G401 (cell line): ENCODE measurements around the gene ADAMTSL3. TPM values are rescaled to one million over a fixed set of nuclear protein-coding genes. Genes with fewer than 3 reads are reported as not detected.

Experiments
- DNase-seq: peaks from one replicate; pipeline ENCODE4 v3.0.0-alpha.2; 2015; ENCODE audit warnings: low spot score
- in situ Hi-C: cut with HindIII; loops from 2 replicates; pipeline ENCODE4 v1.10.0; 2016; ENCODE audit warnings: low sequenced_read_pairs, mixed read lengths
- total RNA-seq: library from RNA; depleted of rRNA; stranded (reverse); fragments of >200 nt; shearing (Covaris generic); gene quantifications from 2 replicates; pipeline ENCODE4 v1.2.3, GENCODE V29; 2014

The ADAMTSL3 gene
- total RNA-seq, 1 experiment from 2014 or later = 0.10 TPM

DNA sequence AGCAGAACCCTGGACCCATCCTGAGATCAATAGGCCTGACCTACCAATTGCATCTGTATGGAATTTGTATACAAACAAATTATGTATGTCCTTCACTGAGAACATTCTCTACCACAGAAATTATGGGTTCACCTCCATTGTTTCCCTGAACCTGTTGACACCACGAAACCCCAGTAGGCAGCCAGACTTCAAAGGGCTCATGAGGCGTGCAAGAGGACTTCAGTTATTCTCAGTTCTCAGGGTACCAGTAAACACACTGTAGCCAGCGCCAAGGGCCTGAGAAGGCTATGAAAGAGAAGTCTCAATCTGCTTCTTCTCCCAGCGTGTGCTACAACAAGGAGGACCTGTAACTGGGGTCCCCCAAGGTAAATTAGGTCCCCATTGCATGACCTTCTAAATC, 326.7 kb downstream of the ADAMTSL3 start:
- in situ Hi-C loops = no loop called here
- DNase-seq = no peak

DNA sequence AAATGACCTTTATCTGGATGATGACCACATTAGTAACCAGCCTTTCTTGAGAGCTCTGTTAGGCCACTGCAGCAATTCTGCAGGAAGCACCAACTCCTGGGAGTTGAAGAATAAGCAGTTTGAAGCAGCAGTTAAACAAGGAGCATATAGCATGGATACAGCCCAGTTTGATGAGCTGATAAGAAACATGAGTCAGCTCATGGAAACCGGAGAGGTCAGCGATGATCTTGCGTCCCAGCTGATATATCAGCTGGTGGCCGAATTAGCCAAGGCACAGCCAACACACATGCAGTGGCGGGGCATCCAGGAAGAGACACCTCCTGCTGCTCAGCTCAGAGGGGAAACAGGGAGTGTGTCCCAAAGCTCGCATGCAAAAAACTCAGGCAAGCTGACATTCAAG, 328.8 kb downstream of the ADAMTSL3 start:
- no peak for DNase-seq
- in situ Hi-C loops = no loop called here

DNA sequence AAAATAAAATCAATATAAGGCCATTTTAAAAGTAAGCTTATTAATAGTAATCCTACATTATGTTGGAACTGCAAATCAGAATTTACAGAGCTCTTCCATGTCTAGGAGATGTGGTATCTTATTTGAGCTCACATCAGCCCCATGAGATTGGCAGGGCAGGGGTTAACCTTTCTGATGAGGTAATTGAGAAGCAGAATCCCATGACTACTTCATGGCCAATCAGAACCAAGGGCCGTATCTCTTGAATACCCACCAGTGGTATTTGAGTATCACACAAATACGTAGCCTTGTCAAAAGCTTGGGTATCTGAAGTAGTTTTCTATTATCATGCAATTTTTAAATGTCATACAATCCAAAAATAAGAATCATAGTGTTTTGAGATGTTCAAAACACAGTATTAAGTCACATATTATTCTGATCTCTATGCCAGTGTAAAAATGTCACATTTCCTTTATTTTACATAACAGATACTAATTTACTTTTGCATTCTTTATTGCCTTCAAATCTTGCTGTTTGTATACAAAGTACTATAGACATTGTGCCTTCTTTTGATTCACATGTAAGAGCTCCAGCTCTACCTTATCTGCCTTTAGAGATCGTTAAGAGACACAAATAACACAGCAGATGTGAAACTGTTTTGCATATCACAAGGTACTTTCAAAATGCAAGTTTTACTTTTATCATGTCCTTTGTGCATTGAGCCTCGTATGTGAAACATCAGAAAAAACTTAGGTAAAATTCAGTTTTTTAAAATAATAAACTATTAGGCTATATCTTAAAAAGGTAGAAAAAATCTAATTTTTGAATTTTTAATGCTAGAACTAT, 329.9 kb downstream of the ADAMTSL3 start:
- DNase-seq = no peak
- in situ Hi-C loops = no loop called here

DNA sequence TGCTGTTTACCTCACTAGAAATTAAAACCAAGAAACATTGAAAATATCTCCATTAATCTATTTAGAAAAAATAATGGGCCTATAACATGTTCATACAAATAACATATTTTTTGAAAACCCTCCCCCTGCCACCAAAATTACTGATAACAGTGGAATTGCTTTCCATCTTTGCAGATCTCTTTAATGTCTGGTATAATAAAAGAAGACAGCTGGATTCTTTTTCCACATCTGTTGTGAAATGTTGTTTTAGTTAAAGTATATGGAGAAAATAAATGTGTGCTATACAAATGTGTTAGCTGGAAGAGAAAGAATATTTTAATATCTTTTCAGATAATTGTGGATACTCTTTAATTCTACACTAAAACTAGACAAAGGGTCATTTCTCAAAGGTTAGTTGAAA, 330.7 kb downstream of the ADAMTSL3 start:
- no peak for DNase-seq
- in situ Hi-C loops = no loop called here

DNA sequence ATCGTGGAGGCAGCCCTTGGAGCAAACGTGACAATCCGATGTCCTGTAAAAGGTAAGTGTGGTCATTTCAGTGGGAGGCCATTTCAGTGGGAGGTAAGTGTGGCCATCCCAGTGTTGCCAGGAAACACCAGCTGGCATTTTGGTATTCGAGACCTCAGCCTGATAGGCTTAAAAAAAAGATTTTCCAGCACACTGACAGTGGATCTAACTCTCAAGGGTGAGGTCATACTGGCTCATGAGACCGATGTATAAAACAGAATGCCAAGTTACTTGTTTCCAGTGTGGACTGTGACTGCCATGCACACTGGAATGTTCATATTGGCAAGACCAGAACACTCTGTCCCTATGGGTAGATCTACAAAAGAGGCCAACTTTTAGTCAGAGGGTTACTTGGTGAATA, 337.2 kb downstream of the ADAMTSL3 start:
- peak; percentile 63 for DNase-seq
- in situ Hi-C loops = no loop called here

DNA sequence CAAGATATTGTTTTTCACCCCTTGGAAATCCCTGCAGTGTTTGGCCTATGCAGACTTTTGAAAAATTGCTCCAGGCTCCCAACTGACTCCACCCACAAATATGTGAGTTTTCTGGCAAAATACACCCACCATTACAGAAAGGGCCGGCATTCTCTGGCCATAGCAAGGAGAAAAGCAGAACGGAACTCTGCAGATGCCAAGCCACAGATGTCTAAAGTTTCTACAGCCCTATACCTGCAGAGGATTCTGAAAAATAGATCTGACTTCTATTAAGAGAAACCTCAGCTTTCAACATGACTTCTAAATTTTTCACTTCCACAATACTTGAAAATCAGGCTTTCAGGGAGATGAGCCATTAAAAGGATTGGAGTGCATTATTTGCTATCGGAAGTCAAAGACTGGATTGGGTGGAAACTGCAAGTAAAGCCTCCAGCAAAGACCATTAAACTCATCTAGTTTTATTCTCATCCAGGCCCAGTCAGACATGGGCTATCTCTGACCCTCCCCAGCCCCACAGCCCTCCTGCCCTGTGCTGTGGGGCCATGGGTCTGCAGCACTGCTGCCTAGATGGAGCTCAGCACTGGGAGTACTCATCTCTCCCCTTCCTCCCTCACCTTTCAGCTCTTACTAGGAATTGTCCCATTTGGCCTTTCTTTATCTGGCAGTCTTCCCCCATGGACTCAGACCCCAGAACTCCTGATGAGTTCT, 338.6 kb downstream of the ADAMTSL3 start:
- in situ Hi-C loops = no loop called here
- no peak for DNase-seq

DNA sequence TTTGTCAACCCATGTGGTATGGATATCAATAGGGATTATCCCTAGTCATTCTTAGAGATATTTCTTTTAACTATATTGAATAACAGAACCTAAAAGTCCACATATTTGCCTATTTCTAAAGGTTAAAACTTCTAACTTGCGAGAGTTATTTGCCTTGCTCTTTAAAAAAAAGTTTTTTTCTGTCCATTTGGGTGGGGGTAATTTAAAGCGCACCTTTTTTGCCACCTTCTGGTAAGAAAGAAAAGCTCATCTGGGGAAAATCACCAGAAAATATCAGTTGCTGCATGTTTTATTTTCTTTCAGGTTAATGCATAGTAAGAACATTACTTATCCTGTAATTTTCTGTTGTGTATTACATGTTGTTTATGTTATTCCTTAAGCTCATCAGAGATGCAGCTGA, 339.7 kb downstream of the ADAMTSL3 start:
- in situ Hi-C loops = no loop called here
- DNase-seq = no peak

DNA sequence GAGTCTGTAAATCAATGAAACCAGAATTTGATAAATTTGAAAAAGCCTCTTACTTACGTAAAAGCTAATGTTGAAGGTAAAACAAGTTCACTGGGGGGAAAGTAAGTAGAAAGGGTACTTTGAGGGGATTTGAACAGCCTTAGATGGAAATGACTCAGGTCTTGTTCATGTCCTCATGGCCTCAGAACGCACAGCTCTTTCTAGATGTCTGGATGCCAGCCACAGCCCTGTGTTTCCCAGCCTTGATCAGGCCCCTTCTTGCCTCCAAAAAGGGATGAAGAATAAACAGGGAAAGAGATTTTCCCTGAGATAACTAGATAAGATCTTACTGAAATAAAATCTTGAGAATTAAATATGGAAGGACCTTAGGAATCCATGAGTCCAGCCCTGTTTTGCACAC, 344.6 kb downstream of the ADAMTSL3 start:
- DNase-seq = no peak
- in situ Hi-C loops = no loop called here

DNA sequence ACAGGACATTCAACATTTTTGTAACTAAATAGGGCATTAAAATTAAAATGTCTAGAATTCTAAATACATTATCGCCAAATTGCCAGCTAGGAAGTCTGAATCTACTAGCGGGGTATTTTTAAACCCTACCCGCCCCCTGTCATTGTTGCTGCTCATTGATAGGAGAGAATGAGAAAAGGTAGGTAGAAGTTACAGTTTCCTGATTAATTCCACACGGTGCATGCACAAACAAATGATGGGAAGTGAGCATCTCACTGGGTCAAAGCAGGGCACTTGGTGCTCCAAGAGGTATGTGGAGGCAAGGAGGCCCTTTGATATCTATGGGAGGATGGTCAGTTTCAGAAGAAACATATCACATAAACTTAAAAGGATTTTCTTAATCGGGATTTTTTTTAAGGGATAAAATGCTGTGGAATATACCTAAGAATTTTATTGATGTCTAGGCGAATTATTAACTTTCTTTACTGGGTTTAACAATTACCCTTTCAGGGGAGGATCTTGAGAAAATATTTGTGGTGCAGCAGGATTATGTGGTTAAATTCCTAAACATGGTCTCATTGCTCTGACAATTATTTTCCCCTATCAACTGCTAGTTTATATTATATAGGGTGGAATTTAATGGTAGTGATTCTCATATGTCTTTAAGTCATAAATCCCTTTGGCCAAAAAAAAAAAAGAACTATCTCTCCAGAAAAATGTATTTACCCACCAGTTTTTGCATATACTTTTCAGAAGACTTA, 345.6 kb downstream of the ADAMTSL3 start:
- no peak for DNase-seq
- in situ Hi-C loops = no loop called here

DNA sequence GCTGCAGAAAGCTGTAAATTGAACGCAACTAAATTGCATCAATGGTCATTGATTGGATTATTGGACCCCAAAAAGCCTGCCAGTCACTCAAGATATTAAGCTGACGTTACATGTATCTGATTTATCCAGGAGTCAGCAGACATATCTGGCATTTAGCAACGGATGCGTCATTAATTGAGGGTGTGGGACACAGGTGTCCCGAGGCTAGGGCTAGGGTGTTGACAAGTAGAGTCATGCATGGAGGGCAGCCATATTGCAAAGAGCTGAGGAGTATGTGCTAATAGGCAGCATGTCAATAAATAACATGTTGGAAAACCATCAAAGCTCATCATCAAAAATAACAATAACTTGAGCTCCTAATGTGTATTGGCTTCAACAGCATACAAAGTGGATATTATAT, 347.1 kb downstream of the ADAMTSL3 start:
- in situ Hi-C loops = no loop called here
- DNase-seq = no peak

DNA sequence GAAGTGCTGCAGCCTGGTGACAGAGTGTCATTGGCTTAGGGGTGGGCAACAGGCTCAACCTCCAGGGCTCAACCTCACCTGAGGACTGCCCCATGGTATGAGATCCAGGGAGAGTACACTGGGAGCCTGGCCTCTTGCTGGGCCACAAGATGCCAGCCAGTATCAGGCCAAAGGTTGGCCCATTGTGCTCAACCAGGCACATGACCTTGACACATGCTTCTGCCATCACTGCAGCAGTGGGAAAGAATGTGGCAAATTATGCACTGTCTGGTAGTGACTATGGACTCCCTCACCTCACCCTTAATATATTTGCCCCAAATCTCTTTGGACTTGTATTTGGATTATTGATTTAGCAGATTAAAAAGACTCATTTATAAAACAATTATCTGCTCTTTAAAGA, 347.7 kb downstream of the ADAMTSL3 start:
- no peak for DNase-seq
- in situ Hi-C loops = no loop called here

DNA sequence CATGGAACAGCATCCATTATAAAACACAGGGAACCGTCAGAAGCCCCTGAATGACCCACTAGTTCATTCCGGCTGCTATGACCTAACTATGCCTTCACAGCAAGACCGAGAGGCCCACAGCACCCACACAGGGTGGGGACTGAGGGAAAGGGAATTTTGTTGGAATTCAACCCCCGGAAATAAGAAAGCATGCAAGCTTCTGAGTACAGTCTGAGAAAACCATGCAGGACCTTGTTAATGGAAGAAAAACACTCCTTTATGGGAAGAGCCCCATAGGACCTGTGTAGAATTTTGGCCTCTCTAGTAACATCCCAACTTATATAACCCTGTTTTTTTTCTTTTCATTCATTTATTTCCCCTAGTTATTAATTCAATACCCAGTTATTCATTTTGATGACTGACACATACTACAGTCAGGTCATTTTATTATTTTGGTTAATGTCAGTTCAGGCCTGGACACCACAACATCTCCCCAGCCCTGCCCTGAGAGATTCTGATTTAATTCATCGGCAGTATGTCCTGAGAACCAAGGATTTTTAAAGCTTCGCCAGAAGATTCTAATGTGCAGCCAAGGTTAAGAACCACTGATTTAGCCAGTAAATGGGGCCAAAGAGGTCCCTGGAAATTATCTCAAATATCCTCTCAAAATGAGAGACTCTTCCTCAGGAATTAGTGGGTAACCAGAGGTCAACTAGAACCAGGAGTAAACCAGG, 350.0 kb downstream of the ADAMTSL3 start:
- DNase-seq = no peak
- in situ Hi-C loops = no loop called here

DNA sequence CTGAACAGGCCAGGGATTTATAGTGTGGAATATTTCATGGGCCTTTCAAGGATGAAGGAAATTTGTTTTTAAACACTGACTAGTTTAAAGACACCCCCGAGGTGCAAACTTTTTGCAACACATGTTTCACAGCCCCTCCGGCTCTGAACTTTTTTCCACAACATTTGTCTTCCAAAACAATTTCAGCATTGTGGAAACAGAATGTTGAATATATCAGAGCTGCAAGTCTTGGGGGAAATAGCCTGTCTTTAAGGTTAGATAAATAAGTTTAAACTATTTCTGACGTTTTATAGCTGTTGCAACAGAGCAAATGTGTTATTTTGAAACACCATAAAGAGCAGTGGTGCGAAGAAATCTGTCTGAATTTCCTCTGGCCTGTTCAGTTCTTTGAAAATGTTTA, 352.5 kb downstream of the ADAMTSL3 start:
- no peak for DNase-seq
- in situ Hi-C loops = no loop called here

DNA sequence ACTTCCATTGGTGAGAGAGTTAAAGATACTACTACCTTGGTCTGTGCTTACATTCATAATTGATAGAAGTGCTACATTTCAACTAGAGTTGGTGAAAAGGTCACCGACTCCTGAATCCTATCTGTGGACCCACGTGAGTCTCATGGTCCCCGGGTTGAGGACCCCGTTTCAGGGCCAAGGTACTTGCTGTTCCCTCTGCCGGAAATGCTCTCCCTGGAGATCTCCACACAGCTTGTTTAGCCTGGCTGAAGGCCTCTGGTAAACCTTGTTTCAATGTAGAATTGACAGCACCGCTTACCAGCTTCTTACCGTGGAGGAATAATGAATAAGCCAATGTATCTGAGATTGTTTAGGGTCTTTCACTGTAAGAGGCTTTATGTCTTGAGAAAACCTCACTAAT, 355.7 kb downstream of the ADAMTSL3 start:
- DNase-seq = no peak
- in situ Hi-C loops = no loop called here

DNA sequence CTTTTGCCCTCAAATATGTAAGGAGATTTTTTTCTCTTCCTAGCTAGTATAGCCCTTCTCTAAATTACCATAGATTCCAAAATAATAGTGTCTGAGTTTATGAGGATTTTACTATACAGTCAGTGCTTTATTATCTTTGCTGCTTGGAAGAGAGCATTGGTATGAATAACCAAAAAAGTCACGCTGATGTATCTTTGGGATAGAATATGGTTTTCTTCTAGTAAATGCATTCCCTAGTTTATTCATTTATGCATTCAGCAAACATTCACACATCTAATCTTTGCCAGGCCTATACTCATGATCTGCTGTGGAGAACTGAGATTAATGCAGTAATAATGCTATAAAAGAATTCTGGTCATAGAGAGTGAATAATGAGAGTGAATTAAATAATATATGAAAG, 356.3 kb downstream of the ADAMTSL3 start:
- in situ Hi-C loops = no loop called here
- no peak for DNase-seq

DNA sequence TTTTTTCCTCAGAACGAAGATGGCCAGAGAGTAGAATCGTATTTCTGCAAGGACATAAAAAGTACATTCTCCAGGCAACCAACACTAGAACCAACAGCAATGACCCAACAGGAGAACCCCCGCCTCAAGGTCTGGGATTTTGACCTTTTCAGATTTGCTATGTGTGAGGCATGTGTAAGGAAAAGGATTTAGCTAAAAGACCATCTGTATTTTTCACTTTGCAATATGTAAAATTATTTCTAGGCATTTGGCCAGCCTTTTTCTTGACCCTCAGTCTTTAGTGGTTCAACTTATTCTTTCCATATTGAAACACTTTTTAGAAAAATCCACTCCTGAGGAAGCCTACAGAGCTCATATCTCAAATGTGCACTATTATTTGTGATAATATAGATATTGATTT, 362.4 kb downstream of the ADAMTSL3 start:
- in situ Hi-C loops = no loop called here
- no peak for DNase-seq

DNA sequence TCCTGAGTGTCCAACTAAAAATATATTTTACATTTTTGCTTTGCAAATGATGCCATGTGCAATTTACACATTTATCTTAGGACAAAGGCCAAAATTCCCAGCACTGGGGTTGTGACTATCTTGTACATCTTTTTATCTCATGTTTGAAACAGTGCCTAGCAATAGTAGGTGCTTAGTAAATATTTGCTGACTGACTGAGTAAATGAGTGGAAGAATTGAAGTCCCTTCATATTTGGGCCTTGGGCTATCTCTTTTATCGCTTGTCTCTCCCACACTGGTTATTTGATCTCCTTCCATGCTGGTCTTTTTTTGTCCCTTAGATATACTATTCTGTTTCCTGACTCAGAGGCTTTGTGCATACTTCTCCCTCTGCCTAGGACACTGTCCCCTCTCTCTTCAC, 368.6 kb downstream of the ADAMTSL3 start:
- in situ Hi-C loops = no loop called here
- no peak for DNase-seq

DNA sequence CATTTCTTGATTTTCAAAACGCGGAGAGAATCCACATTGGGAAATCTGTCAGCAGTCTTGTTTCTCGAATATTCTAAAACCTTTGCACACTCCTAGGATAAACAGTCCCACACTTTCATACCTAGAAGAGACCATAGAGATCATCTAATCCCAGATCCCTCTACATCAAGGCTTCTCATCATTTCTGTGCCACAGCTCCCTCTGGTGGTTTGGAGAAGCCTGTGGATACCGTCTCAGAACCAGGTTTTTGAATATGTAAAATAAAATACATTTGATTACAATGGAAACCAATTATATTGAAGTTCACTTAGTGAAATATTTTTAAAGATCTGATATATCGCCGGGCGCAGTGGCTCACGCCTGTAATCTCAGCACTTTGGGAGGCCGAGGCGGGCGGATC, 369.7 kb downstream of the ADAMTSL3 start:
- in situ Hi-C loops = no loop called here
- peak; percentile 16 for DNase-seq

DNA sequence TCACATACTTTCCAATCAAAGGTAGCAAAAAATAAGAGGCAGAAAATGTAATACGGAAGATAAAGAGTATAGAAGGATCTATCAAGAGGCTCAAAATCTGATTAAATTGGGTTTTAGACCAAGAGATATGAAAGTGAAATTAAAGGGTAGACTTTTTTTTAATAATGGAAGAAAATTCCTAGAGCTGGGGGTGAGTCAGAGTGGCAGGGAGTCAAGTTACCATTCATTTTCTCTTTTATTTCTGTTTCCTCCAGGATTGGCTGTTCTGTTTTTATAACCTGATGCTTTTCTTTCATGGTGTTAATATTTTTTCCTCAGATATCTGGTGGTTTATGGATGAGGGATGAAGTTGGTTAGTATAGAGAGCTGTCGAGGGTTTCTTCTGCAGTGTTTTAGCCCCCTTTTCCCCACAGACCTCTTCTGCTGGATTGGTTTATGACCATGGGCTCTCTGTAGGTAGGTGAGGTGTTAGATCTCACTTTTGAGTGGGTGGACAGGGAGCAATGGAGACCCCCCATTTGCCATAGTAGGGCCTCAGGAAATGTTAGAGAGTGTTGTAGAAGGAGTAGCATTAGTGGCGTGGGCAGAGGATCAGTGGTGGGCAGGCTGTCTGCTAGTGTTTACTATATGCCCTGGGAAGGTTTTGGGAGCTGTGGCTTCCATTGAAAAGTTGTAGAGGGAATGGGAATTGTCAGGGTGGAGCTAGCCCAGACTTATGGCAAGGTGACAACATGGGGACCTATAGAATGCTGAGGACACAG, 380.1 kb downstream of the ADAMTSL3 start:
- no peak for DNase-seq
- in situ Hi-C loops = no loop called here
